Fibroblast of the aortic adventitia (primary cell): Measurements from ENCODE around the gene MYCBPAP. TPM values are rescaled to one million over a fixed set of nuclear protein-coding genes. Genes with fewer than 3 reads are reported as not detected.
"Not testable (repeated sequence)": the region's sequence is repeated elsewhere in the genome, so short reads cannot be mapped to it uniquely, and the experiment has no call there.

Experiments
- DNase-seq: peaks from one replicate; pipeline ENCODE4 v3.0.0-alpha.2; 2010; ENCODE audit warnings: low read depth
- H3K4me3 ChIP-seq: 2 replicates; pipeline ENCODE4 v1.5.1; 2011; ENCODE audit warnings: low read depth, mild to moderate bottlenecking, control low read depth, low read length, moderate library complexity
- total RNA-seq: library from RNA; depleted of rRNA; stranded (reverse); fragments of >200 nt; gene quantifications from 2 replicates; pipeline ENCODE4 v1.2.3, GENCODE V29; 2012; ENCODE audit warnings: low replicate concordance
- TF ChIP-seq, protein P1 (sequence below): IDR thresholded peaks from 2 replicates; pipeline ENCODE4 v1.5.1; 2011; ENCODE audit warnings: mild to moderate bottlenecking, low read length, control low read depth, inconsistent platforms; ENCODE audit not compliant: insufficient read depth

The MYCBPAP gene
- total RNA-seq, 1 donor = 0.99 TPM

DNA sequence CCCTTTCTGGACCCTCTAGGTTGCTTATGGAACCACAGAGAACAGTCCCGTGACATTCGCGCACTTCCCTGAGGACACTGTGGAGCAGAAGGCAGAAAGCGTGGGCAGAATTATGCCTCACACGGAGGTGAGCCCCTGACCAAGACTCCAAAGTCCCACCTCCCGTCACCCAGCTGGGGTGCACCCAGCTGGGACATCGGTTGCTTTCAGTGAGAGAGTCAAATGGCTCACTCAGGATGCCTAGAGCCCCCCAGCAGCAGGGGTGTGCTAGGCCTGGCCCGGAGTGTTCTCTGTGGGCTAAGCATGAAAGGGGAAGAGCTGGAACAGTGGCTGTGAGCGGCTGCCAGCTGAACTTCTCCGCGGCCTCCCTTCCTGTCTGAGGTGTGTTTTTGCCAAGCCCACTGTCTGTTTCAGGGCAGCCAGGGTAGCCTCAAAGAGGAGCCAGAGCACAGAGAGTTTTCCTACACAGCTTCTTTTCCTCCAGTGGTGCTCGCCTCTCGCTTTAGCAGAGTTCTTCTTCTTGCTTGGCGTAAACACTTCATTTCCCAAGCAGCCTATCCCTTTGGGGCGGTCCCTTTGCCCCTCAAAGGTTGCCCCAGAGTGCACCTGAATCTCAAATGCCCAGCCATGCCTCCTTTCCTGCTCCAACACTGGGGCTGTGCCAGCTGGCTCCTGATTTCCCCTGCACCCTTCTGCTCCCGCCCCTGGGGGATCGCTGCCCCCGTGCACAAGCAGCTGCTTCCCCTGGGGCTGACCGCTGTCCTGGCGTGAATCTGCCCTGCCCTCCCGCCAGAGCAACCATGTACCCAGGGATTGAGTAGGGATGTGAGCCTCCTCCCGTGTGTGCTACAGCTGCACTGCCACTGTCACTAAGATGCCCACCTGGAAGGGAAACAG lies 37.0 kb upstream of the MYCBPAP start:
- TF ChIP-seq, protein P1, sequence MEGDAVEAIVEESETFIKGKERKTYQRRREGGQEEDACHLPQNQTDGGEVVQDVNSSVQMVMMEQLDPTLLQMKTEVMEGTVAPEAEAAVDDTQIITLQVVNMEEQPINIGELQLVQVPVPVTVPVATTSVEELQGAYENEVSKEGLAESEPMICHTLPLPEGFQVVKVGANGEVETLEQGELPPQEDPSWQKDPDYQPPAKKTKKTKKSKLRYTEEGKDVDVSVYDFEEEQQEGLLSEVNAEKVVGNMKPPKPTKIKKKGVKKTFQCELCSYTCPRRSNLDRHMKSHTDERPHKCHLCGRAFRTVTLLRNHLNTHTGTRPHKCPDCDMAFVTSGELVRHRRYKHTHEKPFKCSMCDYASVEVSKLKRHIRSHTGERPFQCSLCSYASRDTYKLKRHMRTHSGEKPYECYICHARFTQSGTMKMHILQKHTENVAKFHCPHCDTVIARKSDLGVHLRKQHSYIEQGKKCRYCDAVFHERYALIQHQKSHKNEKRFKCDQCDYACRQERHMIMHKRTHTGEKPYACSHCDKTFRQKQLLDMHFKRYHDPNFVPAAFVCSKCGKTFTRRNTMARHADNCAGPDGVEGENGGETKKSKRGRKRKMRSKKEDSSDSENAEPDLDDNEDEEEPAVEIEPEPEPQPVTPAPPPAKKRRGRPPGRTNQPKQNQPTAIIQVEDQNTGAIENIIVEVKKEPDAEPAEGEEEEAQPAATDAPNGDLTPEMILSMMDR = no peak
- no peak overlapping the region for H3K4me3 ChIP-seq
- DNase-seq = no peak

DNA sequence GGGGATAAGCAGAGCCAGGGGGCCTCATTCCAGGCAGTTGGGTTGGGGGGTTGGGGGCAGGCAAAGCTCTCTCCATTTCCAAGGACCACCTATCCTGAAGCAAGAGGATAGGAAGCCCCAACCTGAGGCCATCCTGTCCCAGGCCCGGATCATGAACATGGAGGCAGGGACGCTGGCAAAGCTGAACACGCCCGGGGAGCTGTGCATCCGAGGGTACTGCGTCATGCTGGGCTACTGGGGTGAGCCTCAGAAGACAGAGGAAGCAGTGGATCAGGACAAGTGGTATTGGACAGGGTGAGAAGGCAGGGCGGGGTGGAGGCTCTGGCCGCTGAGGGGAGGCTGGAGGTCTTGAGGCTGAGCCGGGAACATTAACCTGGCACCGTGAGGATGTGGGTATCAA lies 36.0 kb upstream of the MYCBPAP start:
- H3K4me3 ChIP-seq = no peak overlapping the region
- no peak for DNase-seq
- TF ChIP-seq, protein P1 = no peak

DNA sequence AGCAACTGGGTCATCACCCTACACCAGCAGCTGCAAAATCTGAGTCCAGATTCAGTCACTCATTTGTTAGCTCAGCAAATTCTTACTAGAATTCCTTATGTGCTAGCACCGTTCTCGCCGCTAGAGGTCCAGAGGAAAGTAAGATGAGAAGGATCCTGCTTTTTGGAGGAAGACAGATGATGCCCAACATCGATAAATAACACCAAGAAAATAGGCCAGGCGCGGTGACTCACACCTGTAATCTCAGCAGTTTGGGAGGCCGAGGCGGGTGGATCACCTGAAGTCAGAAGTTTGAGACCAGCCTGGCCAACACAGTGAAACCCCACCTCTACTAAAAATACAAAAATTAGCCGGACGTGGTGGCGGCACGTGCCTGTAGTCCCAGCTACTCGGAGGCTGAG lies 35.5 kb upstream of the MYCBPAP start:
- H3K4me3 ChIP-seq = not testable (repeated sequence)
- TF ChIP-seq, protein P1 = peak; percentile 50
- DNase-seq = peak; percentile 40

DNA sequence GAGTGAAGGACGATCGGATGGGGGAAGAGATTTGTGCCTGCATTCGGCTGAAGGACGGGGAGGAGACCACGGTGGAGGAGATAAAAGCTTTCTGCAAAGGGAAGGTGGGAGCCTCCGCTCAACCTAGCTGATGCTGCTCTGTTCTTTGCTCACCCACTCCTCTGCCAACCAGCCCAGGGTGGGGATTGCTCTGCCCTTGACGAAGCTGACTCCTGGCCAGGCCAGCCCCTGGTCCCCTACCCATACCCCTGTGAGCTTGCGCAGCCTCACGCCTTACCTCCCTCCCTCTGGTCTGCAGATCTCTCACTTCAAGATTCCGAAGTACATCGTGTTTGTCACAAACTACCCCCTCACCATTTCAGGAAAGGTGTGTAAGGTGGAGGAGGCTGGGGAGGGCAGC lies 34.3 kb upstream of the MYCBPAP start:
- H3K4me3 ChIP-seq = no peak overlapping the region
- TF ChIP-seq, protein P1 = no peak
- DNase-seq = no peak

DNA sequence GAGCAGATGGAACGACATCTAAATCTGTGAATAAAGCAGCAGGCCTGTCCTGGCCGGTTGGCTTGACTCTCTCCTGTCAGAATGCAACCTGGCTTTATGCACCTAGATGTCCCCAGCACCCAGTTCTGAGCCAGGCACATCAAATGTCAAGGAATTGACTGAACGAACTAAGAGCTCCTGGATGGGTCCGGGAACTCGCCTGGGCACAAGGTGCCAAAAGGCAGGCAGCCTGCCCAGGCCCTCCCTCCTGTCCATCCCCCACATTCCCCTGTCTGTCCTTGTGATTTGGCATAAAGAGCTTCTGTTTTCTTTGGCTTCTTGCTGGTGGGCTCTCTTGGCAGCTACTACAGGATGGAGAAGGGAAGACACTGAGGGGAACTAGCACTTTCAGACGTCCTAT lies 33.7 kb upstream of the MYCBPAP start:
- DNase-seq = no peak
- TF ChIP-seq, protein P1 = no peak
- no peak overlapping the region for H3K4me3 ChIP-seq

DNA sequence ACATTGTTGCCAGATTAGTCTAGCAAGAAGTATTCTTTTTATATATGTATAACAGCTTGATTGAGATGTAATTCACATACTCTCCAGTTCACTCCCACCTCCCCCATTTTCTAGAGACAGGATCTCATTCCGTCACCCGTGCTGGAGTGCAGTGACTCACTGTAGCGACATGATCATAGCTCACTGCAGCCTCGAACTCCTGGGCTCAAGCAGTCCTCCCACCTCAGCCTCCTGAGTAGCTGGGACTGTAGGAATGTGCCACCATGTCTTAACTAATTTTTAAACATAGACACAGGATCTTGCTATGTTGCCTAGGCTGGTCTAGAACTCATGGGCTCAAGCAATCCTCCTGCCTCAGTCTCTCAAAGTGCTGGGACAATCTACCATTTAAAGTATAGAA lies 32.9 kb upstream of the MYCBPAP start:
- H3K4me3 ChIP-seq = no peak overlapping the region
- DNase-seq = no peak
- TF ChIP-seq, protein P1 = no peak

DNA sequence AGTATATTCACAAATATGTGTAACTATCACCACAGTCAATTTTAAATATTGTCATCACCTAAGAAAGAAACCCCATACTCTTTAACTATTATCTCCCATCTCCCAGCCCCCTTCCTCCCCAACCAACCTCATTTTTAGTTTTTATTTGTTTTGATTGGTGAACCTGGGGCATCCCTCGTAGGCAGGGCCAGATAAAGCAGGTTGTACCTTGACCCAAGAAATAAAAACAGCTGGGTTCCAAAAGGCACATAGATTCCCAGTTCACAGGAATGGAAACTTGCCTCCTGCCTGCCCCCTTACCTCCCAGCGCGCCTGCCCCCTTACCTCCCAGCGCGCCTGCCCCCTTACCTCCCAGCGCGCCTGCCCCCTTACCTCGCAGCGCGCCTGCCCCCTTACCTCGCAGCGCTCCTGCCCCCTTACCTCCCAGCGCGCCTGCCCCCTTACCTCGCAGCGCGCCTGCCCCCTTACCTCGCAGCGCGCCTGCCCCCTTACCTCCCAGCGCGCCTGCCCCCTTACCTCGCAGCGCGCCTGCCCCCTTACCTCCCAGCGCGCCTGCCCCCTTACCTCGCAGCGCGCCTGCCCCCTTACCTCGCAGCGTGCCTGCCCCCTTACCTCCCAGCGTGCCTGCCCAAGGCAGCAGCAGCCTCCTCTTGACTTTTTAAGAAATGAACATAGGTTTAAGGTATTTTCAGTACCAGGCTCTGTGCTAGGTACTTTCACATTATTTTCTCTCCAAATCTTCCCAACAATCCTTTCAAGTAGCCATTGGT lies 32.3 kb upstream of the MYCBPAP start:
- DNase-seq, H3K4me3 ChIP-seq: not testable (repeated sequence)
